Measurements from ENCODE around the gene MAP3K10. TPM values are rescaled to one million over a fixed set of nuclear protein-coding genes. Genes with fewer than 3 reads are reported as not detected.

The MAP3K10 gene
- polyA plus RNA-seq, 1 donor = 16.3 TPM

GRCh38 chr19:40249781-40250180, 58.6 kb downstream of the MAP3K10 start:
- no peak for DNase-seq

GRCh38 chr19:40251244-40251643, 60.0 kb downstream of the MAP3K10 start:
- DNase-seq = no peak

GRCh38 chr19:40251991-40252390, 60.8 kb downstream of the MAP3K10 start:
- DNase-seq = no peak

- no peak for DNase-seq
These were observed 61.2 kb downstream of the MAP3K10 start for GRCh38 chr19:40252395-40252794.

- no peak for DNase-seq
These were observed 62.4 kb downstream of the MAP3K10 start for GRCh38 chr19:40253611-40254092.

- no peak for DNase-seq
These were observed 63.6 kb downstream of the MAP3K10 start for GRCh38 chr19:40254714-40255418.

- DNase-seq = no peak
These were observed 64.5 kb downstream of the MAP3K10 start for GRCh38 chr19:40255619-40256166.

- no peak for DNase-seq
These were observed 65.3 kb downstream of the MAP3K10 start for GRCh38 chr19:40256512-40256911.

GRCh38 chr19:40257096-40257517, 65.9 kb downstream of the MAP3K10 start:
- DNase-seq = no peak

GRCh38 chr19:40261631-40262030, 70.4 kb downstream of the MAP3K10 start:
- no peak for DNase-seq

GRCh38 chr19:40262422-40262821, 71.2 kb downstream of the MAP3K10 start:
- no peak for DNase-seq

- DNase-seq = no peak
These were observed 72.5 kb downstream of the MAP3K10 start for GRCh38 chr19:40263440-40264313.

GRCh38 chr19:40264314-40265054, 73.3 kb downstream of the MAP3K10 start:
- DNase-seq = no peak

Other genes with a start within 250 kb of the MAP3K10 start
- gene PSMC4, start 220.3 kb upstream of the MAP3K10 start, polyA plus RNA-seq (ENCODE audit: insufficient read length) = 85.2 TPM
- gene ZNF546, start 194.4 kb upstream of the MAP3K10 start, polyA plus RNA-seq (ENCODE audit: insufficient read length) = 12.0 TPM
- gene ZNF780B, start 135.2 kb upstream of the MAP3K10 start, polyA plus RNA-seq (ENCODE audit: insufficient read length) = 46.4 TPM
- 20.6 TPM for gene ZNF780A, start 100.5 kb upstream of the MAP3K10 start, polyA plus RNA-seq (ENCODE audit: insufficient read length)
- 0.25 TPM for gene TTC9B, start 27.0 kb downstream of the MAP3K10 start, polyA plus RNA-seq (ENCODE audit: insufficient read length)
- gene CCNP, start 35.3 kb downstream of the MAP3K10 start, polyA plus RNA-seq (ENCODE audit: insufficient read length) = 1.2 TPM
- 191 TPM for gene AKT2, start 93.9 kb downstream of the MAP3K10 start, polyA plus RNA-seq (ENCODE audit: insufficient read length)
- 8.4 TPM for gene C19orf47, start 157.0 kb downstream of the MAP3K10 start, polyA plus RNA-seq (ENCODE audit: insufficient read length)
- 201 TPM for gene PLD3, start 157.3 kb downstream of the MAP3K10 start, polyA plus RNA-seq (ENCODE audit: insufficient read length)
- gene HIPK4, start 198.8 kb downstream of the MAP3K10 start, polyA plus RNA-seq (ENCODE audit: insufficient read length) = 0.20 TPM
- gene PRX, start 222.0 kb downstream of the MAP3K10 start, polyA plus RNA-seq (ENCODE audit: insufficient read length) = 10.4 TPM
- 5.7 TPM for gene SERTAD1, start 234.6 kb downstream of the MAP3K10 start, polyA plus RNA-seq (ENCODE audit: insufficient read length)